ENCODE measurements around the gene SLC35G6. TPM values are rescaled to one million over a fixed set of nuclear protein-coding genes. Genes with fewer than 3 reads are reported as not detected.
A peak's percentile ranks its signal among the peaks of the same experiment; 100 is the strongest.

SLC35G6 gene
- total and polyA plus RNA-seq, 2 of the 13 experiments (the other 11 are each of a cell fraction or from before 2014, with no cell fraction given), result 0.07 TPM; not detected in 1

DNA sequence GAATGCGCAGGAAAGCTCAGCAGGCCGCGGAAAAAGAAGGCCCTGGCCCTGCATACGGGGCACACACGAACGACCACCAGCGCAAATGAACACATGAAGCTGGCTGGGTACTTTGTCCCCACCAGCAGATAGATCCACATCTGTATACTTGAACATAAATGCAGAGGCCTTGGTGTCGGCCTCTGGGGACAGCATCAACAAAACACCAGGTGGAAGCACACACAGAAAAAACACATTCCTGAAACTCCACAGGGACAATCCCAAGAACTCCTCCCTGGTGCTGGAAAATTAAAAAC is 1.2 kb upstream of the SLC35G6 start:
- FAIRE-seq, result no peak
- no peak for ATAC-seq
- Histone ChIP-seq H3K9me3 (ENCODE audit: low read length) (no peaks in the 10 kb centered on the region), H2AFZ (ENCODE audit: low read length) (no peak overlapping the region), H3K4me3 (replicated peaks in 1 of 3; ENCODE audit: insufficient read depth in 1 of 3, low read depth in 2 of 3, low read length in 3 of 3) (peak overlapping the region; percentile 69 to 86 (median 79)), H3K79me2 (ENCODE audit: insufficient read depth, low read length) (peaks cover 44% of the 10 kb centered on the region), H3K9ac (ENCODE audit: insufficient read depth, low read depth, low read length) (peak overlapping the region; percentile 67), H3K36me3 (replicated peaks in 1 of 2; ENCODE audit: control insufficient read depth in 1 of 2, insufficient read depth in 2 of 2, low read length in 2 of 2) (no peaks in the 10 kb centered on the region), H3K4me1 (ENCODE audit: insufficient read depth, low read length) (peaks cover 68% of the 10 kb centered on the region), H3K27me3 (ENCODE audit: control insufficient read depth in 1 of 2, insufficient read depth in 2 of 2, low read length in 2 of 2) (no peaks in the 10 kb centered on the region; a peak in 2 of 5 replicates), H4K20me1 (ENCODE audit: insufficient read depth, low read length) (peaks cover 27% of the 10 kb centered on the region), H3K27ac (ENCODE audit: extremely low read length, insufficient read depth, low read length) (peak overlapping the region; percentile 75), H3K4me2 (ENCODE audit: low read depth, low read length) (peak overlapping the region; percentile 75)
- intact Hi-C loops (cut with micrococcal nuclease; ENCODE audit: unreplicated experiment) (loop anchor here (5.0 kb wide), 3 partner anchors 33 to 123 kb away; partner anchors contain the start of genes CHRNB1, TMEM256 and TMEM95), in situ Hi-C loops (cut with HindIII; ENCODE audit: extremely low pct_ligation_motif_present, low pct_unique_long_range_greater_than_20kb) (no loop called here)
- BruUV-seq (replicated peaks), result no TSS peak
- ChIA-PET CTCF (ENCODE audit: low intra/inter-chr PET ratio, low total read pairs) (no interaction called here), POLR2A (interaction anchor here (0.9 to 3.5 kb wide), 8 partner anchors 8 to 104 kb away, joined by 3 to 35 read pairs (median 6); partner anchors contain the start of genes CD68, CHRNB1, MPDU1 and PLSCR3)
- DNase-seq (ENCODE audit: low spot score), result no peak
- WGBS (ENCODE audit: low lambda C conversion rate), result 0% methylated on average over 4 of the region's 8 CpGs
- 0 out of 2 replicates have a peak, but pooled peaks have one; percentile 12 for TF ChIP-seq KDM5A (IDR thresholded peaks at IDR 0.05; ENCODE audit: borderline replicate concordance, low read length)
- no peak for TF ChIP-seq ZNF253 (CRISPR knock-in tag; IDR thresholded peaks at IDR 0.05; ENCODE audit: borderline replicate concordance)
- no peak for TF ChIP-seq EP300 (IDR thresholded peaks at IDR 0.05; ENCODE audit: low read depth in 2 of 2, low read length in 2 of 2)
- TF ChIP-seq EP300 (CRISPR knock-in tag; IDR thresholded peaks at IDR 0.05; ENCODE audit: borderline replicate concordance), result no peak
- no peak for TF ChIP-seq ZNF615 (CRISPR knock-in tag; IDR thresholded peaks at IDR 0.05; ENCODE audit: borderline replicate concordance)
- no peak for TF ChIP-seq ZNF34 (CRISPR knock-in tag; IDR thresholded peaks at IDR 0.05; ENCODE audit: borderline replicate concordance)
- no peak for TF ChIP-seq TCF7L2 (IDR thresholded peaks at IDR 0.05; ENCODE audit: low read depth, low read length)
- TF ChIP-seq ZNF280B (CRISPR knock-in tag; IDR thresholded peaks at IDR 0.05; ENCODE audit: borderline replicate concordance), result 0 out of 2 replicates have a peak, but pooled peaks have one; percentile 5
- TF ChIP-seq ZNF75D (CRISPR knock-in tag; IDR thresholded peaks at IDR 0.05; ENCODE audit: borderline replicate concordance), result no peak
- TF ChIP-seq ZNF891 (CRISPR knock-in tag; IDR thresholded peaks at IDR 0.05), result 0 out of 2 replicates have a peak, but pooled peaks have one; percentile 18
- TF ChIP-seq ZNF205 (CRISPR knock-in tag; IDR thresholded peaks at IDR 0.05), result no peak
- TF ChIP-seq SIN3A (IDR thresholded peaks at IDR 0.05; ENCODE audit: borderline replicate concordance, low read depth, low read length), result peak; percentile 19; the same call in 1 of the 2 replicates
- no peak for TF ChIP-seq ZMAT3 (CRISPR knock-in tag; conservative IDR thresholded peaks at IDR 0.05)
- TF ChIP-seq ZNF768 (CRISPR knock-in tag; IDR thresholded peaks at IDR 0.05), result no peak
- TF ChIP-seq ZFX (CRISPR knock-in tag; IDR thresholded peaks at IDR 0.05; ENCODE audit: low read depth), result peak; percentile 89
- TF ChIP-seq FOXC1 (CRISPR knock-in tag; IDR thresholded peaks at IDR 0.05; ENCODE audit: borderline replicate concordance), result no peak
- TF ChIP-seq ZKSCAN8 (CRISPR knock-in tag; IDR thresholded peaks at IDR 0.05; ENCODE audit: borderline replicate concordance), result no peak
- TF ChIP-seq SMAD1 (CRISPR knock-in tag; IDR thresholded peaks at IDR 0.05; ENCODE audit: borderline replicate concordance, low read depth), result no peak
- TF ChIP-seq SPEN (CRISPR knock-in tag; IDR thresholded peaks at IDR 0.05; ENCODE audit: low read depth), result peak; percentile 11; the same call in 1 of the 2 replicates
- no peak for TF ChIP-seq ZNF737 (CRISPR knock-in tag; IDR thresholded peaks at IDR 0.05; ENCODE audit: borderline replicate concordance)
- no peak for TF ChIP-seq RFX3 (CRISPR knock-in tag; IDR thresholded peaks at IDR 0.05)
- TF ChIP-seq HOXD1 (CRISPR knock-in tag; IDR thresholded peaks at IDR 0.05), result no peak
- TF ChIP-seq, protein P1, sequence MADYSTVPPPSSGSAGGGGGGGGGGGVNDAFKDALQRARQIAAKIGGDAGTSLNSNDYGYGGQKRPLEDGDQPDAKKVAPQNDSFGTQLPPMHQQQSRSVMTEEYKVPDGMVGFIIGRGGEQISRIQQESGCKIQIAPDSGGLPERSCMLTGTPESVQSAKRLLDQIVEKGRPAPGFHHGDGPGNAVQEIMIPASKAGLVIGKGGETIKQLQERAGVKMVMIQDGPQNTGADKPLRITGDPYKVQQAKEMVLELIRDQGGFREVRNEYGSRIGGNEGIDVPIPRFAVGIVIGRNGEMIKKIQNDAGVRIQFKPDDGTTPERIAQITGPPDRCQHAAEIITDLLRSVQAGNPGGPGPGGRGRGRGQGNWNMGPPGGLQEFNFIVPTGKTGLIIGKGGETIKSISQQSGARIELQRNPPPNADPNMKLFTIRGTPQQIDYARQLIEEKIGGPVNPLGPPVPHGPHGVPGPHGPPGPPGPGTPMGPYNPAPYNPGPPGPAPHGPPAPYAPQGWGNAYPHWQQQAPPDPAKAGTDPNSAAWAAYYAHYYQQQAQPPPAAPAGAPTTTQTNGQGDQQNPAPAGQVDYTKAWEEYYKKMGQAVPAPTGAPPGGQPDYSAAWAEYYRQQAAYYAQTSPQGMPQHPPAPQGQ (CRISPR knock-in tag; IDR thresholded peaks at IDR 0.05; ENCODE audit: borderline replicate concordance), result no peak

All from HepG2 (cell line).